GM12865 (cell line): ENCODE data around the gene ARHGAP36.

Experiments used
- DNase-seq: peaks from one replicate; pipeline ENCODE4 v3.0.0; 2010; ENCODE audit warnings: low read depth
- H3K4me3 ChIP-seq: 2 replicates; pipeline ENCODE4 v1.5.1; 2011; ENCODE audit warnings: mild to moderate bottlenecking, low read depth, low read length, control low read depth
- CTCF ChIP-seq: IDR thresholded peaks from 2 replicates; pipeline ENCODE4 v1.5.1; 2011; ENCODE audit warnings: low read length, control low read depth, low read depth, inconsistent platforms; ENCODE audit not compliant: insufficient read depth; ENCODE audit errors: missing control alignments

The ARHGAP36 gene

GRCh38 chrX:131067846-131068745 lies 9.9 kb downstream of the ARHGAP36 start:
- DNase-seq = no peak
- TF ChIP-seq CTCF = no peak
- no peak overlapping the region for H3K4me3 ChIP-seq

- no peak overlapping the region for H3K4me3 ChIP-seq
- peak; percentile 48 for TF ChIP-seq CTCF
- DNase-seq = peak; percentile 28
Measured at GRCh38 chrX:131068945-131069719, 11.0 kb downstream of the ARHGAP36 start.

GRCh38 chrX:131072871-131073571 lies 14.9 kb downstream of the ARHGAP36 start:
- TF ChIP-seq CTCF = no peak
- no peak for DNase-seq
- no peak overlapping the region for H3K4me3 ChIP-seq

- no peak for DNase-seq
- no peak for TF ChIP-seq CTCF
- H3K4me3 ChIP-seq = no peak overlapping the region
Measured at GRCh38 chrX:131073607-131074006, 15.5 kb downstream of the ARHGAP36 start.

GRCh38 chrX:131081772-131082740 lies 23.9 kb downstream of the ARHGAP36 start:
- no peak for DNase-seq
- TF ChIP-seq CTCF = no peak
- no peak overlapping the region for H3K4me3 ChIP-seq
